H9 (cell line): ENCODE data around the gene NDUFB2. TPM values are rescaled to one million over a fixed set of nuclear protein-coding genes. Genes with fewer than 3 reads are reported as not detected.
"Not testable (repeated sequence)": the region's sequence is repeated elsewhere in the genome, so short reads cannot be mapped to it uniquely, and the experiment has no call there.

Experiments used
- DNase-seq: peaks from one replicate; pipeline ENCODE4 v3.0.0-alpha.2; 2017
- H2AFZ ChIP-seq: one replicate; pipeline ENCODE4 v1.6.1; 2013; ENCODE audit warnings: mild to moderate bottlenecking, low read length, control low read depth, moderate library complexity
- H2AK5ac ChIP-seq: 2 replicates; pipeline ENCODE4 v1.6.1; 2013; ENCODE audit warnings: low read length, control low read depth, mixed read lengths; ENCODE audit not compliant: insufficient read length
- H2BK120ac ChIP-seq: one replicate; pipeline ENCODE4 v1.6.1; 2013; ENCODE audit warnings: low read depth, mild to moderate bottlenecking, low read length, control low read depth, inconsistent platforms; ENCODE audit not compliant: poor library complexity, severe bottlenecking
- H2BK12ac ChIP-seq: 2 replicates; pipeline ENCODE4 v1.6.1; 2013; ENCODE audit warnings: low read length, control low read depth, mixed read lengths, low read depth; ENCODE audit not compliant: insufficient read length
- H2BK15ac ChIP-seq: 2 replicates; pipeline ENCODE4 v1.6.1; 2013; ENCODE audit warnings: low read depth, low read length, control low read depth
- H2BK20ac ChIP-seq: one replicate; pipeline ENCODE4 v1.6.1; 2013; ENCODE audit warnings: low read depth, mild to moderate bottlenecking, low read length, control low read depth, inconsistent platforms; ENCODE audit not compliant: poor library complexity, severe bottlenecking
- H2BK5ac ChIP-seq: 2 replicates; pipeline ENCODE4 v1.6.1; 2013; ENCODE audit warnings: low read length, control low read depth, mixed read lengths; ENCODE audit not compliant: insufficient read length
- H3K14ac ChIP-seq: 2 replicates; pipeline ENCODE4 v1.6.1; 2013; ENCODE audit warnings: low read length, control low read depth; ENCODE audit not compliant: insufficient read depth
- H3K18ac ChIP-seq: 2 replicates; pipeline ENCODE4 v1.6.1; 2013; ENCODE audit warnings: low read depth, mild to moderate bottlenecking, mixed read lengths, low read length, control low read depth; ENCODE audit not compliant: insufficient read length
- H3K23ac ChIP-seq: 2 replicates; pipeline ENCODE4 v1.6.1; 2013; ENCODE audit warnings: low read length, control low read depth, mixed read lengths, low read depth; ENCODE audit not compliant: insufficient read length
- H3K23me2 ChIP-seq: 2 replicates; pipeline ENCODE4 v1.6.1; 2013; ENCODE audit warnings: low read depth, mild to moderate bottlenecking, mixed read lengths, low read length, control low read depth; ENCODE audit not compliant: insufficient read length, poor library complexity, severe bottlenecking
- H3K27ac ChIP-seq: 2 replicates; pipeline ENCODE4 v1.5.1; 2013; ENCODE audit warnings: low read length, control low read depth, mixed read lengths, low read depth; ENCODE audit not compliant: insufficient read length
- H3K27me3 ChIP-seq: 2 replicates; pipeline ENCODE4 v1.6.1; 2013; ENCODE audit warnings: low read length, control low read depth, inconsistent platforms; ENCODE audit not compliant: insufficient read depth
- H3K4ac ChIP-seq: 2 replicates; pipeline ENCODE4 v1.6.1; 2013; ENCODE audit warnings: low read depth, mild to moderate bottlenecking, control low read depth, inconsistent platforms, low read length, moderate library complexity
- H3K4me1 ChIP-seq: 2 replicates; pipeline ENCODE4 v1.6.1; 2013; ENCODE audit warnings: low read length, control low read depth, inconsistent platforms; ENCODE audit not compliant: insufficient read depth
- H3K4me2 ChIP-seq: 2 replicates; pipeline ENCODE4 v1.6.1; 2013; ENCODE audit warnings: low read length, control low read depth, mixed read lengths; ENCODE audit not compliant: insufficient read length, insufficient read depth
- H3K56ac ChIP-seq: 2 replicates; pipeline ENCODE4 v1.6.1; 2013; ENCODE audit warnings: low read depth, mild to moderate bottlenecking, mixed read lengths, low read length, control low read depth; ENCODE audit not compliant: insufficient read length
- H3K79me1 ChIP-seq: 2 replicates; pipeline ENCODE4 v1.6.1; 2013; ENCODE audit warnings: low read depth, mild to moderate bottlenecking, moderate library complexity, low read length, control low read depth, inconsistent platforms; ENCODE audit not compliant: insufficient read depth, poor library complexity, severe bottlenecking
- H3K79me2 ChIP-seq: 2 replicates; pipeline ENCODE4 v1.6.1; 2013; ENCODE audit warnings: low read length, control low read depth, inconsistent platforms; ENCODE audit not compliant: insufficient read depth
- H3K9ac ChIP-seq: 2 replicates; pipeline ENCODE4 v1.6.1; 2013; ENCODE audit warnings: low read length, control low read depth, mixed read lengths; ENCODE audit not compliant: insufficient read length; ENCODE audit errors: extremely low read depth
- H3K9me3 ChIP-seq: one replicate; pipeline ENCODE4 v1.6.1; 2013; ENCODE audit warnings: low read depth, low read length, inconsistent platforms; ENCODE audit not compliant: control insufficient read depth
- H3T11ph ChIP-seq: one replicate; pipeline ENCODE4 v1.6.1; 2013; ENCODE audit warnings: mild to moderate bottlenecking, low read length, control low read depth, inconsistent platforms
- H4K20me1 ChIP-seq: one replicate; pipeline ENCODE4 v1.6.1; 2013; ENCODE audit not compliant: control insufficient read depth, insufficient read length, insufficient read depth
- H4K5ac ChIP-seq: 2 replicates; pipeline ENCODE4 v1.6.1; 2013; ENCODE audit warnings: low read depth, mild to moderate bottlenecking, mixed read lengths, low read length, control low read depth; ENCODE audit not compliant: insufficient read length
- H4K8ac ChIP-seq: replicated peaks from 2 replicates; pipeline ENCODE4 v1.6.1; 2013; ENCODE audit warnings: low read length, control low read depth, mixed read lengths, low read depth; ENCODE audit not compliant: insufficient read length
- H4K91ac ChIP-seq: 2 replicates; pipeline ENCODE4 v1.6.1; 2013; ENCODE audit warnings: low read depth, mild to moderate bottlenecking, moderate library complexity, mixed read lengths, low read length, control low read depth; ENCODE audit not compliant: insufficient read length
- H3K27ac Mint-ChIP-seq, 3 experiments: 2 replicates in 2 of 3; 3 replicates in 1 of 3; pipeline ENCODE4 v1.8.0; 2020 to 2021; ENCODE audit warnings: mixed read lengths in 3 of 3, mild to moderate bottlenecking in 1 of 3, moderate library complexity in 1 of 3
- H3K27me3 Mint-ChIP-seq: 2 replicates; pipeline ENCODE4 v1.8.0; 2021; ENCODE audit warnings: low read depth, mild to moderate bottlenecking, moderate library complexity, mixed read lengths
- H3K36me3 Mint-ChIP-seq, 3 experiments: 2 replicates in 2 of 3; 3 replicates in 1 of 3; pipeline ENCODE4 v1.8.0; 2020 to 2021; ENCODE audit warnings: low read depth in 3 of 3, mixed read lengths in 3 of 3; ENCODE audit not compliant: insufficient read depth in 1 of 3
- H3K4me1 Mint-ChIP-seq, 2 experiments: 2 replicates each; pipeline ENCODE4 v1.8.0; 2020; ENCODE audit warnings: mixed read lengths in 2 of 2
- H3K4me3 Mint-ChIP-seq, 2 experiments: 2 replicates in 1 of 2; 3 replicates in 1 of 2; pipeline ENCODE4 v1.8.0; 2020 to 2021; ENCODE audit warnings: mild to moderate bottlenecking in 2 of 2, mixed read lengths in 2 of 2, moderate library complexity in 1 of 2
- H3K9me3 Mint-ChIP-seq, 2 experiments: 2 replicates in 1 of 2; 3 replicates in 1 of 2; pipeline ENCODE4 v1.8.0; 2020; ENCODE audit warnings: mild to moderate bottlenecking in 2 of 2, mixed read lengths in 2 of 2, moderate library complexity in 1 of 2
- WGBS: extraction: QIAGEN DNeasy Blood & Tissue Kit; methylation state at CpG from one replicate; pipeline ENCODE4 v1.1.7; 2013; ENCODE audit warnings: missing lambda C conversion rate, low lambda C conversion rate, mixed read lengths; ENCODE audit not compliant: insufficient read length; ENCODE audit errors: extremely low coverage; 5-methylcytosine and 5-hydroxymethylcytosine counted together
- total RNA-seq: library from RNA; stranded (reverse); gene quantifications from 2 replicates; pipeline ENCODE4 v1.2.1, GENCODE V29; 2021
- TF ChIP-seq, protein P1 (sequence below): fragments of 200-600 bp; sonication (generic); conservative IDR thresholded peaks from 3 replicates; pipeline ENCODE4 v1.8.0; 2021; ENCODE audit warnings: antibody characterized with exemption, mild to moderate bottlenecking

NDUFB2 gene
- total RNA-seq, 1 experiment from 2014 or later: 177 TPM

DNA sequence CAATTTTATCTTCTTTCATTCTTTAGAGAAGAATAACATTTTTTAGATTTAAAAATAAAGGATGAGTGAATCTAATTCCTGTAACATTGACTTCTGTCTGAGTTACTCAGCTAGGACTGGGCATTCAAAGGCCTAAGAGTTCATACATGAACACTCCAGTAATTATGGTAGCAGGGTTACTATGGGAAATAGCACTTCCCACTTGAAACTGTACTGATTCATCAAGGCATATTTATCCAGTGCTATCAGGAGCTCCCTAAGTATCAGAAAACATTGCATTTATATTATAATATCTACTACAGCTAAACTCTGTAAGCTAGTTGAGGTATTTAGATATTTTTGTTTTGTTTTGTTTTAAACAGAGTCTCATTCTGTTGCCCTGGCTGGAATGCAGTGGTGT lies 41.8 kb downstream of the NDUFB2 start:
- peaks cover 6 to 19% (median 18%) of the 10 kb centered on the region in 3 experiments for H3K36me3 Mint-ChIP-seq
- no peak for DNase-seq
- Histone ChIP-seq H2BK12ac (no peak overlapping the region), H3K4me1 (no peaks in the 10 kb centered on the region), H2AFZ (no peak overlapping the region), H3K4me2 (no peak overlapping the region), H3K23me2 (no peaks in the 10 kb centered on the region), H3K79me2 (no peaks in the 10 kb centered on the region), H3K9me3 (no peaks in the 10 kb centered on the region), H2BK15ac (no peak overlapping the region), H2BK5ac (no peak overlapping the region), H4K8ac (no peak overlapping the region), H3T11ph (no peak overlapping the region), H4K91ac (no peak overlapping the region), H2BK120ac (no peak overlapping the region), H3K14ac (no peak overlapping the region), H4K5ac (no peak overlapping the region), H2AK5ac (no peak overlapping the region), H4K20me1 (no peaks in the 10 kb centered on the region), H3K4ac (no peak overlapping the region), H3K23ac (no peak overlapping the region), H2BK20ac (no peak overlapping the region), H3K18ac (no peak overlapping the region), H3K79me1 (no peaks in the 10 kb centered on the region), H3K27ac (no peak overlapping the region), H3K27me3 (no peaks in the 10 kb centered on the region), H3K9ac (no peak overlapping the region), H3K56ac (no peak overlapping the region)
- no peak overlapping the region for H3K27ac Mint-ChIP-seq
- H3K9me3 Mint-ChIP-seq: no peaks in the 10 kb centered on the region
- H3K4me3 Mint-ChIP-seq: no peak overlapping the region
- TF ChIP-seq, protein P1, sequence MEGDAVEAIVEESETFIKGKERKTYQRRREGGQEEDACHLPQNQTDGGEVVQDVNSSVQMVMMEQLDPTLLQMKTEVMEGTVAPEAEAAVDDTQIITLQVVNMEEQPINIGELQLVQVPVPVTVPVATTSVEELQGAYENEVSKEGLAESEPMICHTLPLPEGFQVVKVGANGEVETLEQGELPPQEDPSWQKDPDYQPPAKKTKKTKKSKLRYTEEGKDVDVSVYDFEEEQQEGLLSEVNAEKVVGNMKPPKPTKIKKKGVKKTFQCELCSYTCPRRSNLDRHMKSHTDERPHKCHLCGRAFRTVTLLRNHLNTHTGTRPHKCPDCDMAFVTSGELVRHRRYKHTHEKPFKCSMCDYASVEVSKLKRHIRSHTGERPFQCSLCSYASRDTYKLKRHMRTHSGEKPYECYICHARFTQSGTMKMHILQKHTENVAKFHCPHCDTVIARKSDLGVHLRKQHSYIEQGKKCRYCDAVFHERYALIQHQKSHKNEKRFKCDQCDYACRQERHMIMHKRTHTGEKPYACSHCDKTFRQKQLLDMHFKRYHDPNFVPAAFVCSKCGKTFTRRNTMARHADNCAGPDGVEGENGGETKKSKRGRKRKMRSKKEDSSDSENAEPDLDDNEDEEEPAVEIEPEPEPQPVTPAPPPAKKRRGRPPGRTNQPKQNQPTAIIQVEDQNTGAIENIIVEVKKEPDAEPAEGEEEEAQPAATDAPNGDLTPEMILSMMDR: no peak
- peaks cover 6 to 12% of the 10 kb centered on the region in 2 experiments for H3K4me1 Mint-ChIP-seq
- H3K27me3 Mint-ChIP-seq: no peaks in the 10 kb centered on the region

DNA sequence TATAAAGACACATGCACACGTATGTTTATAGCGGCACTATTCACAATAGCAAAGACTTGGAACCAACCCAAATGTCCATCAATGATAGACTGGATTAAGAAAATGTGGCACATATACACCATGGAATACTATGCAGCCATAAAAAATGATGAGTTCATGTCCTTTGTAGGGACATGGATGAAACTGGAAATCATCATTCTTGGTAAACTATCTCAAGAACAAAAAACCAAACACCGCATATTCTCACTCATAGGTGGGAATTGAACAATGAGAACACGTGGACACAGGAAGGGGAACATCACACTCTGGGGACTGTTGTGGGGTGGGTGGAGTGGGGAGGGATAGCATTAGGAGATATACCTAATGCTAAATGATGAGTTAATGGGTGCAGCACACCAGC lies 46.7 kb downstream of the NDUFB2 start:
- not testable (repeated sequence) for H3K9me3 Mint-ChIP-seq, H4K8ac ChIP-seq, H3K79me1 ChIP-seq, H3K56ac ChIP-seq, H2BK15ac ChIP-seq, H3K4me3 Mint-ChIP-seq, H3K27me3 Mint-ChIP-seq, H3K4me2 ChIP-seq, H3K27ac Mint-ChIP-seq, H3K14ac ChIP-seq, H3K4me1 ChIP-seq, H2BK120ac ChIP-seq, H4K5ac ChIP-seq, H3T11ph ChIP-seq, H2BK5ac ChIP-seq, H3K9me3 ChIP-seq, DNase-seq, H4K91ac ChIP-seq, H3K23ac ChIP-seq, H2AFZ ChIP-seq, H3K4ac ChIP-seq, H4K20me1 ChIP-seq, H3K23me2 ChIP-seq, H3K27me3 ChIP-seq, H3K18ac ChIP-seq, H3K79me2 ChIP-seq, H3K27ac ChIP-seq, H2BK12ac ChIP-seq, H2AK5ac ChIP-seq, H2BK20ac ChIP-seq, H3K9ac ChIP-seq
- WGBS: no CpG with 5 or more reads among the region's 4 CpGs
- Mint-ChIP-seq H3K4me1 (peaks cover 12 to 16% of the 10 kb centered on the region in 2 experiments), H3K36me3 (peaks cover 6 to 20% (median 20%) of the 10 kb centered on the region in 3 experiments)
